ENCODE results near the gene OTUD5.
A peak's percentile ranks its signal among the peaks of the same experiment; 100 is the strongest.

The OTUD5 gene

DNA sequence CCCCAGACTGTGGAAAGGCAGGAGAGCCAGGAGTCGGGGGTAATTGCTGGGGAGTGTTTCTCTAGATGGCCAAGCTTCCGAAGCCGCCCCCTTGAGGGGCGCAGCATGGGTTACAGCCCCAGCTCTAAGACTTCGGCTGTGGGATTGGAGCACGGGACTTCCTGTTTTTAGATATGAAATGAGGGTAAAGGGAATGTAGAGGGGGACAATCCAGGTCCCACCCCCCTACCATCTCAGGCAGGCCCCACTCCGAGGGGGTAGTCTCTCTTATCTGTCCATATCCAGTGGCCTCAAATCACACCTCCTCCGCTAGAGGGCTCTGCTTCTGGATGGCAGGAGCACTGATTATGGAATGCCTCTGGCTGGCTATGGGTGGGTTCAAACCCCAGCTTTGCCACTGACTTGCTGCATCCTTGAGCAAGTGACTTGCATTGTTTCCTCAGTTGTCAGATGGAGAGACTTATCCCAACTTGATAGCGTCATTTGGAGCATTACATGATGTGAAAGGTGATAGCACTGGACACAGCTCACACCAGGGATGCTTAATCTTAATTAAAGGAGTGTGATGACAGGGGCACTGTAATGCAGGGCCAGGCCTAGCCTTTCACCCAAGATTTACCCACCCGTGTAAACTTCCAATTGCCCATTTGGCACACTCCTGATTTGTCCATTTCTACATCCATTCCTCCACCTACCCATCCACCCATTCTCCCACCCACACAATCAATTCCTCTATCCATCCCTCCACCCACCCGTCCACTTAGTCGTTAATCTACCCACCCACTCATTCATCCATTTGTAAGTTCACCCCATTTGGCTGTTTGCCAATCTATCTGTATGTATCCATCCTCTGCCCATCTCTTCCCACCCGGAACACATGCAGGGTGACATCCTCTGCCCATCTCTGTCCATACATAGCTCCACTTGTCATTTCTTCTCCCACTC, 15.1 kb upstream of the OTUD5 start:
- DNase-seq (ENCODE audit: low spot score), result peak; percentile 81

GRCh38 chrX:48971249-48972219, 14.1 kb upstream of the OTUD5 start, which contains the start of gene KCND1:
KCND1 (minus strand) TSS chrX:48971844; CDS start chrX:48970271, 1,573 bp downstream.
- DNase-seq (ENCODE audit: low spot score), result no peak

DNA sequence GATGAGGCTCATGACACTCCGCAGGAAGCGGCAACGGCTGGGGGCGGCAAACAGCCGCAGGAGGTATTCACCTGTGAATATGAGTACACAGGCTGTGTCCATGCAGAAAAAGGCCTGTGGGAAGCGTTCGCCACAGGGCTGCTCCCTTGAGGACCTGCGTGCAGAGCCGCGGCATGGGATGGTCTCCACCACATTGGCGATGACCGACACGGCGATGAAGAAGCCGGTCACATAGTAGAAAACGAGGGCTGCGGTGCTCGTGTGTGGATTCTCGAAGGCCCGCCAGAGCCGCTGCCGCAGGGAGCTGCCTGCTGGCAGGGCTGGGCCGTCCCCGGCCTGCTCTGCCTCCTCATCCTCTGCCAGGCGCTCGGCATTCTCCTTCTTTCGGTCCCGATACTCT, 12.1 kb upstream of the OTUD5 start:
- DNase-seq (ENCODE audit: low spot score), result no peak

- DNase-seq (ENCODE audit: low spot score), result no peak
Observed at GRCh38 chrX:48968377-48968776, 11.0 kb upstream of the OTUD5 start.

- DNase-seq (ENCODE audit: low spot score), result no peak
Observed at GRCh38 chrX:48966796-48967579, 9.6 kb upstream of the OTUD5 start.

- DNase-seq (ENCODE audit: low spot score), result no peak
Observed at GRCh38 chrX:48965959-48966358, 8.6 kb upstream of the OTUD5 start.

GRCh38 chrX:48961585-48962091, 4.2 kb upstream of the OTUD5 start:
- DNase-seq (ENCODE audit: low spot score), result peak; percentile 60

DNA sequence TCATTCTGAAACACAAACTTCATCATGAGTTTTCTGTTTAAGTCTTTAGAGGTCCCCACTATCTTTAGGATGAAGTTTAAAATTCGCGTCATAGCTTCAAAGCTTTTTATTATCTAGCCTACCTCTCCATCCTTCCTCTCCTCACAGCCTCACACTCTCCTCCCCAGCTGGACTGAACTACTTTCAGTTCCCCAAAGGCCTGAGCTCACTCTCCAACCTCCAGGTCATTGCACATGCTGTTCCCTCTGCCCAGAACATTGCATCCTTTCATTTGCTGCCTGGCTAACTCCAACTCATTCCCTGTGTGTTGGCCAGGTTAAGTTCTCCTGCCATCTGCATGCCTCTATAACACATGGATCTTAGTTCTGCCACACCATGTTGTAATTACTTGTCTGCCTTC, 2.9 kb upstream of the OTUD5 start:
- DNase-seq (ENCODE audit: low spot score), result no peak

GRCh38 chrX:48958635-48959094, 1.3 kb upstream of the OTUD5 start:
- no peak for DNase-seq (ENCODE audit: low spot score)

- DNase-seq (ENCODE audit: low spot score), result peak; percentile 97
Observed at GRCh38 chrX:48957827-48958634, 624 bp upstream of the OTUD5 start.

GRCh38 chrX:48956728-48957414, 536 bp downstream of the OTUD5 start:
- no peak for DNase-seq (ENCODE audit: low spot score)

- no peak for DNase-seq (ENCODE audit: low spot score)
Observed at GRCh38 chrX:48948589-48948988, 8.8 kb downstream of the OTUD5 start.

GRCh38 chrX:48945517-48946348, 11.7 kb downstream of the OTUD5 start:
- peak; percentile 68 for DNase-seq (ENCODE audit: low spot score)

DNA sequence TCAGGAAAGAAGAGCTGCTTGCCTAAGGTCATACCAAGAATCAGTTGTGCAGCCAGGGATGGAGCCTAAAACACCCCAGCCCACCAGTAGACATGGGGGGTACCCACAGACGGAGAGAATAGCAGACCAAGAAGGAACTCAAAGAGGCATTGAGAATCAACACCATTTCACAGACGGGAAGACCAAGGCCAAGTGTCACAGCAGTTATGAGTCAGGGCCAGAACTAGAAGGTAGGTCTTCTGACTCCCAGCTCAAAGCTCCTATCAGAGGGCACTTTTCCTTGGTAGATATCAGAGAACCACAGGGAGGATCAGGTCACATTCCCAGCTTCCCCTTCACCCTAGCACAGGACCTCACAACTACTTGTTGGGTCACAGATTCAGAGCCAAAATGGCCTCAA, 14.5 kb downstream of the OTUD5 start:
- DNase-seq (ENCODE audit: low spot score), result no peak

- DNase-seq (ENCODE audit: low spot score), result no peak
Observed at GRCh38 chrX:48940404-48940955, 16.9 kb downstream of the OTUD5 start.

- no peak for DNase-seq (ENCODE audit: low spot score)
Observed at GRCh38 chrX:48939524-48940228, 17.7 kb downstream of the OTUD5 start.

- DNase-seq (ENCODE audit: low spot score), result no peak
Observed at GRCh38 chrX:48938721-48939425, 18.5 kb downstream of the OTUD5 start.

Data from HuH-7 (cell line).